NCI-H1436 (cell line): ENCODE results near the gene PRSS57.
A peak's percentile ranks its signal among the peaks of the same experiment; 100 is the strongest.
"Not testable (repeated sequence)": the region's sequence is repeated elsewhere in the genome, so short reads cannot be mapped to it uniquely, and the experiment has no call there.

Source experiments
- DNase-seq: peaks from one replicate; lab custom pipeline; 2025; lab: John Stamatoyannopoulos, UW

Gene PRSS57

DNA sequence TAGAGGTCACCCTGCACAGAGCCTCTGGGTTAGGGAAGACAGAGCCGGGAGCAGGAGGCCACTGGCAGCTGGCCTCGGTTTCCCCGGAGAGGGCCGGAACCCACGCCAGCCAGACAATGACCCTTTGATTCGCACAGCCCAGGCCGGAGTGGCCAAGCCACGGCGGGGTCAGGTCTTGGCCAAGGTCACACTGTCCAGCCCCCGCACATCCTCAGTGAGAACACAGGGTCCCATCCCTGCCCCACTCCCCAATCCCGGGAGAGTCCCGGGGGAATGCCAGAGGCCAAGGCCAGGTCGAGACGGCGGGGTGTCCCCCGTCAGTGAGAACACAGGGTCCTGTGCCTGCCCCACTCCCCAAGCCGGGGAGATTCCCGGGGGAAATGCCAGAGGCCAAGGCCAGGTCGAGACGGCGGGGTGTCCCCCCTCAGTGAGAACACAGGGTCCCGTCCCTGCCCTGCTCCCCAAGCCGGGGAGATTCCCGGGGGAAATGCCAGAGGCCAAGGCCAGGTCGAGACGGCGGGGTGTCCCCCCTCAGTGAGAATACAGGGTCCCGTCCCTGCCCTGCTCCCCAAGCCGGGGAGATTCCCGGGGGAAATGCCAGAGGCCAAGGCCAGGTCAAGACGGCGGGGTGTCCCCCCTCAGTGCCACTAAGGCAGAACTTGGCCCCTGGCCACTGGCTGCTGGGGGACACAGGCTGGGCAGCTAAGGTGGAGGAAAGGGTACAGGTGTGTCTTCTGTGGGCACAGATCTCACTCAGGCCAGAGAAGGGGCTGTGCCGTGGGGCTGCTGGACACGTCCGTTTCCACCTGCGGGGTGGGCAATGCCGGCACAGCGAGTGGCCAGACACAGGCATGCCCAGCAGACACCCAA is 20.7 kb downstream of the PRSS57 start:
- DNase-seq = no peak

DNA sequence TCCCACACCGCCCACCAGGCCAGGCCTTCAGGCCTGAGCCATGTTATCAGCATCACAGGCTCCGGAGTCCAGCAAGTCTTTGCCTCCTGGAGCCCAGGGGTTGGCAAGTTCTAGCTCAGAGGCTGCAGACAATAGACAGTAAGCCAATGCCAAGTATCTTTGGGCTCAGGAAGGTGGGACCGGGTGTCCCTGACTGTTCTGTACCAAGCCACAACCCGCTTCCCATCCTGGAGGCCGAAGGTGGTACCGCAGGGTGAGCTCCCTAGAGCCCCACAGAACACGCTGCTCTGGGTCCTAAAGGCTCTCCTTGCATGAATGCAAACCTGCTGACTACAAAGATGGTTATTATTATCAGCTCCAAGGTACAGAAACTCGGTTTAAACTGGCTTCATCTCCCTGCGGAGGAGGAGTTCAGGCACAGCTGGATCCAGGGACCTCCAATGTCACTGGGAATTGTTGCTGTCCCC is 24.6 kb downstream of the PRSS57 start:
- DNase-seq = no peak

- not testable (repeated sequence) for DNase-seq
Observed at GRCh38 chr19:668675-669434, 26.4 kb downstream of the PRSS57 start.

DNA sequence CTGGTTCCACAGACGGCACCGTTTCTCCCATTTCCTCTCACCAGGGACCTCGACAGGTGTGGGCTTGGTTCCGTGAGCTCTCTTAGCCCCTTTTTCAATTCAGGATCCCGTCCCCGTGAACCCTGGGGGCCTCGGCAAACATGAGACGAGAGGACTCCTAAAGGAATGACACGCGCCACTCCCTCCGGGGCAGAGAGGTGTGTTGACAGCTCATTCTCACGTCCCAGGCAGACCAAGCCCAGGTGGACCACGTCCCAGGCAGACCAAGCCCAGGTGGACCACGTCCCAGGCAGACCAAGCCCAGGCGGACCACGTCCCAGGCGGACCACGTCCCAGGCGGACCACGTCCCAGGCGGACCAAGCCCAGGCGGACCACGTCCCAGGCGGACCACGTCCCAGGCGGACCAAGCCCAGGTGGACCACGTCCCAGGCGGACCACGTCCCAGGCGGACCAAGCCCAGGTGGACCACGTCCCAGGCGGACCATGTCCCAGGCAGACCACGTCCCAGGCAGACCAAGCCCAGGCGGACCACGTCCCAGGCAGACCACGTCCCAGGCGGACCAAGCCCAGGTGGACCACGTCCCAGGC is 28.2 kb downstream of the PRSS57 start:
- DNase-seq = not testable (repeated sequence)

- DNase-seq = peak; percentile 88
Observed at GRCh38 chr19:664913-665443, 30.3 kb downstream of the PRSS57 start.

DNA sequence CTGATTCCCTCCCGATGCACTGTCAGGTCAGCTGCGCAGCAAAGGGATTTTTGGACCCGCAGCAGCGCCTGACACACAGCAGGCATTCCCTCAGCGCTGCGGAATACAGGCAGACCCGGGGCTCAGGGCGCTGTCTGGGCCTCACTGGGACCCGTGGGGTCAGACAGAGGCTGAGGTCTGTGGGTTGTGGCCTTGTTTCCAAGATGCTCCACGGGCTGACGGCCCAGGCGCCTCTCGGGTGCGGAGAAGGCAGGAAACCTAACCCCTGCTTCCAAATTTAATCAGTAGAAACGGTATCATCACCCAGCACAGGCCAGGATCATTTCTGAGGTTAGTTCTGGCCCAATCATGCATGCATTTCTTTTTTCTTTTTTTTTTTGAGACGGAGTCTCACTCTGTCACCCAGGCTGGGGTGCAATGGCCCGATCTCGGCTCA is 31.6 kb downstream of the PRSS57 start:
- no peak for DNase-seq

DNA sequence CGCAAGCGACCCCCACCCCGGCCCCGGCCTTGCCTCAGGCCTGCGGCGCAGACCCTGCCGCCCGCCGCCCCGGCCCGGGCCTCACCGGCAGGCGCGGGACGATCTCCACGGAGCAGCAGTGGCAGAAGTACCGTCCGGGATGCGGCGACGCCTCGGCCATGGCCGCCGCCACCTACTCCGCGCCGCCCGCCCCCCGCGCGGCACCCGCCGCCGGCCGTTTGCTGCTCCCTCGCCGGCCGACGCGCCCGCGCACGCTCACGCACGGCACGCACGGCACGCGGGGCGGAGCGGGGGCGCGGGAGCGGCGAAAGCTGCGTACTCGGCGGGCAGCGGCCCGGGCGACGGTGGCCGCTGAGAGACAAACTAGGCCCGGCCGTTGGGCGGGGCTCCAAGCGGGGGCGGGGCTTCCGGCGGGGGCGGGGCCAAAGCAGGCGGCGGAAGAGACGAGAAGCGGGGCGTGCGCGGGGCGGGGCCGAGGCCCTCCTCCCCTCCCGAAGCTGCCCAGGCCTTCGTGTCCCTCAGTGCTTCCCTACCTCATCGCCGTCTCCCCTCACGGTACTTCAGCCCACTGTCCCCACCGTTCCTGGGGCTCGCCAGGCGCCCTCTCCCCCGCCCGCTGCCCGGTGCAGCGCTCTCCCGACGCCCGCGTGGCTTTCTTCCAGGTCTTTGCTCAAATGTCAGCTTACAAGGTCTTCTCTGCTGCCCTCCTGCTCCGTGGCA is 32.1 kb downstream of the PRSS57 start, which contains the start of gene RNF126:
TSS of gene RNF126 (minus strand) at position 253 of the 720 bp plus-strand sequence. CDS start at position 160, 93 bp downstream.
- peak; percentile 83 for DNase-seq

DNA sequence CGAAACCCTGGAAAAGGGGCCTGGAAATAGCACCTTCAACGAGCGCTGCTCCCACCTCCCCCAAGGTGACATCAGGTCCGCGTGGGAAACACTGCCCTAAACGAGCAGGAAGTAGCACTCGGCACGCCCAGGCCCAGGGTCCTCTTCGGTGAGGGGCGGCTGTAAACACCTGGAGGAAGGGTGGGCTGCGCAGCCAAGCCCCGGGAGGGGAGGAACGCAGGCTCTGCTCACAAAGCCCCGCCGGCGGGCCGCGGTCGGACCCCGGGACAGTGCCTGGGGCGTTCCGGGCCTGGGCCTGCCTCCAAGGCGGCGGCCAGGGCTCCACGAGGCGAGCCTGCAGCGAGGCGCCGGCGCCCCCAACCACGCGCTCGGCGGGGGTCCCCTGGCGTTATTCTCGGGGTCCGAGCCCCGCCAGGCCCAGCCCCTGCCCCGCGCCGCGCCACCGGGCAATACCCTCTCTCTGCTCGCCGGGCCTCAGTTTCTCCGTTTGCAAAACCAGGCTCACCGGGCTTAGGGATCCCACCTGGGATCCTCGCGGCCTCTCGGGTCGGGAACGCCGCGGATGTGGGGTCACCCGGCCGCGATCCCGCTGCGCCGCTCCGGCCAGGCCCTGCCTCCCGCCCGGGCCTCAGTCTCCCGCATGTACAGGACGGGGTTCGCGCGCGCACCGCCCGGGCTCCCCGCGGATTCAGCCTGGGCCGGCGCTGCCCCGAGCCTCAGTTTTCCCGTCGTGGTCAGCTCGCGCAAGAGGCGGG is 32.9 kb downstream of the PRSS57 start:
- DNase-seq = peak; percentile 20

DNA sequence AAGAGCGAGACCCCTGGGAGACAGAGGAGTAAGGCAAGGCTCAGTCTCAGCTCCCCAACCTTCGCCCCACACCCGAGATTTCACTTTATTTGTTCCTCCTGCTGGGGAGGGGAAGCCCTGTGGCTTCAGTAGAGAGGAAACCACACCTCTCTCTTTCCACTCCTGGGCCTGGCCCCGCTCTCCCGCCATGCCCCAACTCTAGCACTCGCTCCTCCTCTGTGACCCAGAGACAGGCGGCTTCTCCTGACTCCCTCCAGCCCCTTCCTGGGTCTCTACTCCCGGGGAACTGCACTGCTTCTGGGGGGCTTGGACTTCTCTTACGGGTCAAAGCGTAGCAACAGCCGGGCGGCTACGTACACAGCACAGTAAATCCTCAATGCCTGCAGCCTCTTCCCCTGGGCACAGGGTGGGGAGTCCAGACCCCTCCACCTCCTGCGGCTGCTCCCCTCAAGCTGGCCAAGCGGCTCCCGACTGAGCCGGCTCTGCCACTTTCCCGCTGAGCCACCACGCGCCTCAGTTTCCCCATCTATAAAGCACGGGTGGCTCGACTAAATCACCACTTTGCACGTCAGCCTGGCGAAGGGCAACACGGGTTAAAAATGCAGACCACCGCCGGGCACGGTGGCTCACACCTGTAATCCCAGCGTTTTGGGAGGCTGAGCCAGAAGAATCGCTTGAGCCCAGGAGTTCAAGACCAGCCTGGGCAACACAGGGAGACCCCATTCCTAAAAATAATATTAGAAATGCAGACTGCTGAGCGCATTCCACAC is 33.6 kb downstream of the PRSS57 start:
- DNase-seq = no peak

- DNase-seq = no peak
Observed at GRCh38 chr19:660793-661426, 34.3 kb downstream of the PRSS57 start.

- no peak for DNase-seq
Observed at GRCh38 chr19:658916-659839, 36.1 kb downstream of the PRSS57 start.

DNA sequence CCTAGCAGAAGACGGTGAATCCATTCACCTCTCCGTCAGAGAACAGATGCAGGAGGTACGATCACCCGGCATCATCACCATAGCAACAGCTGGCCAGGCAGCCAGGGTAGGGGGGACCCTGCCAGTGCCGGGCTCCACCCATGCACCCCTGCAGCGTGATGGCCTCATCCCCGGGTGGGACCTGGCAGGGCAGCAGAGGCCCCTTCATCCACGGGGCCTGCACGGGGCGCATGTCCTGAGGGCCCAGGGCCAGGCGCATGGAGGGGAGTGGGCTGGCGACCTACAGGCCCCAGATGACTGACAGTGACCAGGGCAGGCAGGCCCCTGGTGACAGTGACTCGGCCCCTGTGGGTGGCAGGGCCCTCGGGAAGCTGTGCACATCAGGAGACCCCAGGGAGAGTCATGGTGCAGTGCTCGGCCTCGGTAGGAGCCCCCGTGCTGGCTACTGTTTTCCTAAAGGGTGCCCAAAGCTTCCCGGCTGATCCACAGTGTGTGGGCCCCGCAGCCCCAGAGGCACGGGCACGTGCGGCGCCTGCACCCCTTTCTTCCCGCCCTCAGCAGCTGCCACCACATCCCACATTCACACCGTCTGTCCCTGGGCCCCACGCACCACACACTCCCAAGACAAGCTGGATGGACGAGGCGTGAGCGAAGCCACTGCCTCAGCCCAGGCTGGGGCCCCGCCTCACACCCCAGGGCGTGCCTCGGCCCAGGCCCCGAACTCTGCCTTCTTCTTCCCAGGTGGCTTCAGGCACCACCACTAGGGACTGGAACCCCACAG is 37.0 kb downstream of the PRSS57 start:
- DNase-seq = no peak

DNA sequence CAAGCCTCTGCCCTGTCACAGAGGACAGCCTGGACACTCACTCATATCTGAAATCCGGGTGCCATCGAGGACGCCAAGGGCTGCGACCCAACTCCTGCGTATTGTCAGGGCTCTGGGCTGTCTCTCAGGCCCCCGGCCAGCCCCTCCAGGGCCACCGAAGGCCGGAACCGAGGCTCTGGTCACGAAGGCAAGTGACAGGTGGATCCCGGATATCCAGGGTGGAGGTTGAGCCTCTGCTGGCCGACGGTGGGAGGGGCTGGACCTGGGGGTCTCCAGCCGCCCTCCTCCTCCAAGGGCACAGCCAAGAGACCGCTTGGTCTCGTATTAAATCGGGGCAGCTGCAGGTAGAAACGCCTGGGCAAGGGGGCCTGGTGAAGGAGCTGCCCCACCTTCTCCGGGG is 37.6 kb downstream of the PRSS57 start:
- no peak for DNase-seq

- no peak for DNase-seq
Observed at GRCh38 chr19:656751-657559, 38.3 kb downstream of the PRSS57 start.

GRCh38 chr19:655691-656090 is 39.6 kb downstream of the PRSS57 start:
- DNase-seq = no peak

GRCh38 chr19:653425-653824 is 41.8 kb downstream of the PRSS57 start:
- no peak for DNase-seq
